NCI-H2227 treated with DMSO at 0.1 percent for 48 hours (cell line): ENCODE measurements around the gene IGLL5.
"Not testable (repeated sequence)": the region's sequence is repeated elsewhere in the genome, so short reads cannot be mapped to it uniquely, and the experiment has no call there.

Experiments used
- DNase-seq: peaks from one replicate; lab custom pipeline; 2025; lab: John Stamatoyannopoulos, UW

Gene IGLL5

DNA sequence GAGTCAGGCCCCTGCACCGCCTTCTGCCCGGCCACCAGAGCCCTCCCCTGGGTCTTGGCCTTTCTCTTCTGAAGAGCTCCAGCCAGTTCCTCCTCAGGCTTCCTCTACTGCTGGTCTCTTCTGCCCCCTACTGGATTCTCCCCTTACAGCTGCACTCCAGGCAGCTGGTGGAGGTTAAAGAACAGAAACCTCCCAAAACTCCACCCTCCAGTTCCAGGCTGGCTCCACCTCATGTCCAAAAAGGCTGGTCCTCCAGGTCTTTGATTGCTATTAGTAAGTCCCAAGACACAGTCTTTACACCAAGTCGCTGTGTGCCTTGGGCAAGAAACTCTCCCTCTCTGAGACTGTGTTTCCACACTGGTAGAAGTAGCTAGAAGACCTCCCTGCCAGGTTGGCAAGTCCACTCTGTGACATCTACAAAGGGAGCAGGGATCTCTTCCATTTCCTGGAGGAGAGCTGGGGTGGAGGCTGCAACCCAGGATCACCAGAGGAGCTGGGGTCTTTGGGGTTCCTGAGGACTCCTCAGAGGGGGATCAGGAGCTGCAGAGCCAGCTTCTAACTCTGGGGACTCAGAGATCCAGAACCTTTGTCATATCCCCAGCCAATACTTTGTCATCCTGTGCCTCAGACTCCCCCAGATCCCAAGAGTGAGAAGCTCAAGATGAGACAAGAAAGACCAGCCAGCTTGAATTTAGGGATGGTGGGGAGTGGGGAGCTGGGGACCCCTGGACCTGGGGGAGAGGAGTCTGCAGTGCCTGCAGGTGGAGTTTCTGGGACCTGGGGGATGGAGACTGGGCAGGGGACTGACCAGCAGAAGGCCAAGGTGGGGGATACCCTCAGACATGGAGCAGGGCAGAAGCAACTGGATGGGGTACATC lies 3.4 kb upstream of the IGLL5 start:
- DNase-seq, result peak; percentile 35

DNA sequence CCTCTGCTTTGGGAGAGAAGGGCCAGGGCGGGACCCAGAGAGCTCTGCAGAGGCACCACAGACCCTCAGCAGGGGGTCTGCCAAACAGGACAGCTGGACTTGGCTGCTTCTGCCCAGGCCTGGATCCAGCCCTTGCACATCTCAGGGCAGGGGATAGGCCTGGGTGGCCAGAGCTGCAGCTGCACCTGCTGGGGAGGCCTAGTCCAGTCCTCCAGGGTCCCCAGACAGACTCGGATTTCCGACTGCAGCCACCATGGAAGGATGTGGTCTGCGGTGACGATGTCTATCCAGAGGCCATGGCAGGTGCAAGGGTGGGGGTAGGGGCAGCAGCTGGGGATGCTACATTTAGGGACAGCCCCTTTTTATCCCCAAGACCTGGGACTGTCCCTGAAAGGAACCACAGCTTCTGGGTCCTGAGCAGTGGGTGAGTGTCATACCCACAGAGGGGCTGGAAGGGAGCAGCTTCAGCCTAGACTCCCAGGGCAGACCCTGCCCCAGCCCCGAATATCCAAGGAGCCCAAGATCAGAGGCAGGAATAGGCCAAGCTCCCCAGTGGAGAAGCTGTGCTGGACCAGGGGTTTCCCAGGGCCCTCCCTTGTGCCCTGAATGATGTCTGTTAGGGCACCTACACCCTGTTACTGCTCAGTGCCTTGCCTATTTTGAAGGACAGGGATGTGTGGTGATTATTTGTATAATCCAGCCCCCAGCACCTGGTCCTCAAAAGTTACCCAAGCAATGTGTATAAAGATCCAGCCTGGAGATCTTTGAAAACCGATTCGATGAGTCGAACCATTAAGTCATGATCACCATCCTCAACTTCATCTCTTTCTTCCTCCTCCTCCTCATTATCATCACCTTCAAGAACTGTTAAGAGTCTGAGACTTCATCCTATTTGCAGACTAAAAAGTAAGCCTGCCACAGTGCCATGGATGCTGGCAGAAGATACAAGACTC lies 2.5 kb upstream of the IGLL5 start:
- no peak for DNase-seq

DNA sequence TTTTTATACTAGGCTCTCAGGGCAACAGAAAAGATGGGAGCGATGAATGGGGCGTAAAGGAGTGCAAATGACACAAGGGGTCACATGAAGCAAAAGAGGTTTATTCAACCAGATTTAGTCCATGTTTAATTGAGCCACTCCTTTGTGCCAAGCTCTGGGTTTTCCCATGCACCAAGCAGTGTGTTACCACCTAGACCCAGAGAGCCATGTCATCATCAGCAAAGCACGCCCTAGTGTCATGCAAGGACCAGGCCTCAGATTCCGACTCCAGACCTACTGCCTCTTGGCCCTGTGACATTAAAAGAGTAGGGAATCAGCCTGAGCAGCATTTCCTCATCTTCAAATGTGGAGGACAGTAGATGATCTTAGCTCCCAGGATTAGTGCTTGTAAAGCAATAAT lies 1.1 kb upstream of the IGLL5 start:
- no peak for DNase-seq

DNA sequence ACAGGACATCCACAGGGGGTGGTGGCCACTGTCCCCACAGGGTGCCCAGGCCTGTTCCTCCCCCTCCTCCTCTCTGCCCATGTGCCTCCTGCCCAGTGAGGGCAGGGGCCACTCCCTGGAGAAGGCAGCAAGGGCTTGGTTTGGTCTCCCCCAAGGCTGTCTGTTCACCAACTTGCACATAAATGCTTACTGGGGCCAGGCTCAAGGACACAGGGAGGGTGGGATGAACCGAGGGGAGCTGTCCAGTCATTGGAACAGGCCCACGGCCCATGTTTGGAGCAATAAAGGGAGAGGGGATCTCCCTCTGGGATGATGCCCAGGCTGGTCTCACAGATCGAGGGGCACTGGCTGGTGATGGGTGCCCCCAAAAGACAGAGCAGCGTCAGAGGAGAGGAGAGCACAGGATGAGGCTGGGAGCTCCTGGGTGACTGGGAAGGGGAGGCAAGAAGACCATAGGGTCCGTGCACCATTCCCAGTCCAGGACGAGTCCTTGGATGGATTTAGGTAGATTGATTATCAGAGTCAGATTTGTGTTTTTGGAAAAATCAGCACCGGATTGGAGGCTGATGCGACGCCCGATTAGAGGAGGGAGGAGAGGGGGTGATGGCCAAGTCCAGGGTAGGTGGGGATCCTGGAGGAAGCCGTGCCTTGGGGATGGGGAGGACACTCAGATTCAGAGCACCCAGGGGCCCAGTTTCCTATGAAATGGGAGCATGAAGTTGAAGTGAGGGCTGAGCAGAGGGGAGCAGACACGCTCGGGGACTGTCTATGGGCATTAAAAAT lies 1.1 kb downstream of the IGLL5 start:
- no peak for DNase-seq

DNA sequence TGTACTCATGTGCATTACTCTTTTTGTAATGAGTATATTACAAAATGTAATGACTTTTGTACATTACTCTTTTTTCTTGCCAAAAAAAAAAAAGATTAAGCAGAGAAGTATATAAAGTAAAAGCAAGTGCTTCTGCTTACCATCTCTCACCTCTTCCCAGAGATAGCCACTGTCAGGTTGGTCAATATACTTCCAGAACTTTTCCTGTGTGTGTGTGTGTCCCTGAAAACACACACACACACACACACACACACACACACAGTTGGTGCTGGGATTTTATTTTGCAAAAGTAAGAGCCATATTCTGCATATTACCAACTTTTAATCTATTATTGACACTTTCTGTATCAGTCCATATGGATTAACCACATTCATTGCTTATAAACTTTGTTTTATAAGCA lies 2.5 kb downstream of the IGLL5 start:
- DNase-seq, result no peak

DNA sequence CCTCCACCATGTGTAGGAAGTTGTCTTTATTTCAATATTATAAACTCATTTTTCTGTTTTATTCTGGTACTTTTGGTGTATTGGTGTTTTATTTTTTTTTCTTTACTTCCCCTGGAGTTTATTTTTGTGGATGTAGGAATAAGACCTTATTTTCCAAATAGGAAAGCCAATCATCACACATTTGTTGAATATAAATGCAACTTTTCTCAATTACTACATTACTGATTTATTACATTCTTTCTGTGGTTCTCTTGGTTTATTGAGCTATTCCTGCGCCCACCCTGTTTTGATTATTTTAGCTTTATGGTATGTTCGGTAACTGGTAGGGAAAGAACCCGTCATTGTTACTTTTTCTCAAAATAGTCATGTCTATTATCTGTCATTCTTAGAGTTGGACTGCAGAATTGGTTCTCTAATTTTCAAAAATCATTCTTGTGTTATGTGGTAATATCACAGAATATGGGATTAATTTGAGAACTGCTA lies 3.6 kb downstream of the IGLL5 start:
- no peak for DNase-seq

DNA sequence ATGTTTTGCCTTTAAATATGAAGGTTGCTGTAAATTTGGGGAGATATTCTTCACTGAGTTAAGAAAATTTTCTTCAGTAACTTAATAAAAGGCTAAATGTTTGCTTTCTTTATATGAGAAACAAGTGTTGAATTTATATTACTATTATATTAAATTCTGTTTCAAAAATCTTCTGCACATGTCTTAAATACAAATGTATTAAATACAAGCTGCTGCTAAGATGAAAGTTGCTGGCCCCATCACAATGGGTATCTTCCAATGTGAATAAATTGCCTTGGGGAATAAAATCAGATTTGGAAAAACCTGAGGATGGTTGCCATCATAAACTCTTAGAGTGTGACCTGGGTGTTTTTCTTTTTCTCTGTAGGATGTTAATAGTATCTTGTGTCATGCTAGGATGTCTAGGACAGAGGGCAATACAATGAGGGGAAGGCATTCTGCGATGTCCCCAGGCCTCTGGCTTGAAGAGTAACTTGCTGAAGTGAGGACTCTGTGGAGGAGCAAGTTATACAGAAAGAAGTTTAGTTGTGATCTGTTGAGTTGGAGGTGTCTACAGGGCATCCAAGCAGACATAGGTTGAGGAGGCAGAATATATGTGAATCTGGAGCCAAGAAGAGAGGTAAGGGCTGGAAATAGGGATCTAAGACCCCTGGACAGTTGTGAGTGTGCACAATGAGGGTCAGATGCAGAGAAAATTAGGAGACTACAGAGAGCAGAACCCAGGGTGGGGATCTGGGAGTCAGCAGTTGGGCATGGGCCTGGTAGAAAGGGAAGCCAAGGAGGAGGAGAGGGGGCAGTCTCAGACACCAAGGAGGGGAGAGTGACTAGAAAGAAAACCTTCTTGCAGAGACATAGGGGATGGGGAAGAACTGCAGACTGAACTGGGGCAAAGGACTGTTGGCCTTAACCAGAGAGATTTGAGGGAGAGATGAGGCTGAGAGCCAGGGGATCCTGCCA lies 4.8 kb downstream of the IGLL5 start:
- DNase-seq, result no peak

DNA sequence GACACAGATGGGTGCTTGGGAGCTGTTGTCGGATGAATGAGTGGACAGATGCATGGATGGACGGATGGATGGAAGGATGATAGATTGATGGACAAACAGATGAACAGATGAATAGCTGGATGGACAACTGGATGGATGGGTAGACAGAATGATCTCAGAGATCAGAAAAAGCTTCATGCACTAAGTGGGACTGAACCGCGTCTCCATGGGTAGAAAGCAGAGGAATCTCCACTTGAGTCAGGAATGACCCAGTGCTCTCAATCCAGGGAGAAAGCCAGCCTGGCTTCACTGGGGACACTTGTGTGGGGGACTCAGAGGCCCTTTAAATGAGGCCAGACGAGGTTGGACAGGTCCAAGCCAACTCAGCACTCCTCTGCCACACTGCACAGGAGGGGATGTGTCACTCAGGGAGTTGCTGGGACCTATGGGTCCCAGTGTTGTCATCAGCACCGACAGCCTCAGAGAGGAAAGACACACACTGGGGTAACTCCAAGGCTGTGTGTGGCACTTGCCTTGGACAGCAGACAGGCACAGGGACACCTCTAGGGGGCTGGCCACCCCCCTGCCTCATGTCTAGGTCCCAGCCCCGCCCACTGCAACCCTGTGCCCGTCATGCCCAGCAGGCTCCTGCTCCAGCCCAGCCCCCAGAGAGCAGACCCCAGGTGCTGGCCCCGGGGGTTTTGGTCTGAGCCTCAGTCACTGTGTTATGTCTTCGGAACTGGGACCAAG lies 5.6 kb downstream of the IGLL5 start:
- no peak for DNase-seq

DNA sequence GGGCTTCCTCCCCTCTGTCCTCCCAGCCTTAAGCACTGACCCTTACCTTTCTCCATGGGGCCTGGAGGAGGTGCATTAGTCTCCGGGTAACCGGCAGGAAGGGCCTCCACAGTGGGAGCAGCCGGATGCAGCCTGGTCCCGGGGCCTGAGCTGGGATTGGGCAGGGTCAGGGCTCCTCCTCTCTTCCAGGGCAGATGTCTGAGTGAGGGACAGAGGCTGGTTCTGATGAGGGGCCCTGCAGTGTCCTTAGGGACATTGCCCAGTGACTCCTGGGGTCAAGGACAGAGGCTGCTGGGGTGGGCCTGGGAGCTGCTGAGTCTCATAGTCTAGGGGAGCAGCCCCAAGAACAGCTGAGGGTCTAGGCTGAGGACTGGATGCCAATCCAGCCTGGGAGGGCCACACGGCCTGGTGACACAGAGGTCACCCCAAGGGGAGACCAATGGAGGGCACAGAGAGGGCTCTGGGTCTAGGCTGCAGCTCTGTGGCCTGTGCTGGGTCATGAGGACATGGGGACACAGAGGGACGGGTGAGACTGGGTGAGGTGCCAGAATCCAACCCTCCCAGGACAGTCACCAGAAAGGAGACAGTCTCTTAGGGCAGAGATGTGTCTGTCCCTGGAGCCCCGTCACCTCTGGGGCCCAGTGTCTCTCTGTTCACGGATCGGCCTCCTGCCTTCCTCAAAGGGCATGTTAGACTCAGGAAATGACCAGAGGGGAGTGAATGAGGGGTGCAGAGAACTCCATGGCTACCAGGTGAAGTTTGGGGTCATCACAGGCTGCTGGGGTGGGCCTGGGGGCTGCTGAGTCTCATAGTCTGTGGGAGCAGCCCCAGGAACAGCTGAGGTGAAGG lies 6.5 kb downstream of the IGLL5 start:
- DNase-seq, result no peak

DNA sequence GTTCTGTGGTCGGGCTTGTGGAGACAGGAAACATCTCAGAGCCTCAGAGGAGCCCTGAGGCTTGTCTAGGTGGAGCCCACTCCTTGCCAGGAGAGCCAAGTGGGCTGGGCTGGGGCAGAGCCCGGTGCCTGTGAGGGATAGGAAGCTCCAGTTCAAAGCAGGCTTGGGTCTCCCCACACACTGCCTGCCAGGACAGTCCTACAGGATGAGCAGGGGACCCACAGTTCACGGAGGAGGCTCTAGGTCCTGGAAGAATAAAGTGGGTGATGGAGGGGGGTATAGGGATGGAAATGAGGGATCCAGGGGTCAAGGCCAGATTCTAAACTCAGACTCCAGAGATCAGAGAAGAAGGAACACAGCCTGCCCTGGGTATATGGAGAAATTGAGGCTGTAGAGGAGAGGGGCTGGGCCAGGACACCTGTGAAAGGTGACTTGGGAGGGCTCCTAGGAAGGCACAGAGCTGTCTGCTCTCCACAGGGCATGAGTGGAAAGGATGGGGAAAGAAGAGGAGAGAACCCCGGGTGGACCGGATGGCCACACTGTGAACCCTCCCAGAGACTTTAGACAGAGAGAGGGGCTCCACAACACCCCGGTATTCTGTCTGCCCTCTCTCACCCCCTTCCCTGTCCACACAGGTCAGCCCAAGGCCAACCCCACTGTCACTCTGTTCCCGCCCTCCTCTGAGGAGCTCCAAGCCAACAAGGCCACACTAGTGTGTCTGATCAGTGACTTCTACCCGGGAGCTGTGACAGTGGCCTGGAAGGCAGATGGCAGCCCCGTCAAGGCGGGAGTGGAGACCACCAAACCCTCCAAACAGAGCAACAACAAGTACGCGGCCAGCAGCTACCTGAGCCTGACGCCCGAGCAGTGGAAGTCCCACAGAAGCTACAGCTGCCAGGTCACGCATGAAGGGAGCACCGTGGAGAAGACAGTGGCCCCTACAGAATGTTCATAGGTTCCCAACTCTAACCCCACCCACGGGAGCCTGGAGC lies 7.4 kb downstream of the IGLL5 start:
- DNase-seq, result no peak

DNA sequence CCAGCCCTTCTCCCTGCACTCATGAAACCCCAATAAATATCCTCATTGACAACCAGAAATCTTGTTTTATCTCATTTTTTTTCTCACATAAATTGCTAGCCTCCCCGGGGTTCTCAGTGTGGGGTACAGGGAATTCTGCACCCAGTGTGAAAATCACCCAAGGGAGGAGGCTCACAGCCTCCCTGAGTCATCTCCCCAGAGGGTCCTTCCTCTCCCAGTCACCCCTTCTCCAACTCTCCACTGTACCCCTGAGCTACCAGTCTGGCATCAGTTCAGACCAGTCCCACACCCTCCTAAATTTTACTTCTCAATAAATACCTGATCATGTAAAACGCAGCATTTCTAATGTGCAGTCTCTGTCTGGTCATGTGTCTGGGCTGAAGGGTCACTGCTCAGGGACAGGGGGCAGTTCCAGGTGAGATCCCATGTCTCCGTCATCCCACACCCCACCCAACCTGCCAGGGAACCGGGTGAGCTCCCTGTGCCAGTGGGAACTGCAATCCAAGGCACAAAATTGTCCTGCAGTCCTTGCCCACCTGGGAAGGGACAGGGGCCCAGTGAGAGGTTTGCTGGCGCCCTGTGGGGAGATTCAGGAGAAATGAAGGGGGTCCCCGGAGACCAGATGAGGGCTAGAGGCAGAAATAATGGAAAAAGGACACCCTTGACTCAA lies 8.3 kb downstream of the IGLL5 start:
- DNase-seq, result no peak

DNA sequence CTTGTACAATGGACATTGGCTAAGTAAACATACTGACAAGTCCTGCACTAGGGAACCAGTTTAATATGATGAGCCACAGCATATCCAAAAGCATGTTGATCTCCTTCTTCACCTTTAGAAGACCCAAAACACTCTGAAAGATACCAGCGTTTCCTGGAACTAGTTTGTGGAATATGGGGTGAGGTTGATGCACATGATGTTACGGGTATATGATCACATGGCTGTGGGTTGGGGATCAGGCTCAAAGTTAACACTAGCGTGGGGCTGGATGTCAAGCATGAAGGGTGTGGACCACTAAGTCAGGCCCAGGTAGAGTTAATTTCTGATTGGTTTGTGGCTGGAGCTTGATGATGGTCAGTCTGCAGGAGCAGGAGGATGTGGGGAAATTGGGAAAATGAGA lies 9.0 kb downstream of the IGLL5 start:
- DNase-seq, result no peak

DNA sequence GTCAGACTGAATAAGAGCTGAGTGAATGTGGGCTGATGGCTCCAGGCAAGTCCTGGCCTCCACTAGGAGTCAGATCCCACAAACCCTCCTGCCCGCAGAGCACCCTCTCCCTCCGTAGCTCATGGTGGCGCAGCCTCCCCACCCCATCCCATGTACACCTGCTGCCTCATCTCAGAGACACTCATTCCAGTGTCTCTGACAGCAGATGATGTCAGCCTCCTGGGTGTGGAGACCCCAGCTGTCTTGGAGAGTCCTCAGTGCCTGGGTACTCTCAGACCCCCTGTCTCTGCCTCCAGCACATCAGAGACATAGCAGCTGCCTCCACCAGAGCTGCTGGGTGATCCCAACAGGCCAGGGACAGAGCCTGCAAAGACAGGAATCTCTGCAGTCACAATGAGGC lies 9.5 kb downstream of the IGLL5 start:
- no peak for DNase-seq

DNA sequence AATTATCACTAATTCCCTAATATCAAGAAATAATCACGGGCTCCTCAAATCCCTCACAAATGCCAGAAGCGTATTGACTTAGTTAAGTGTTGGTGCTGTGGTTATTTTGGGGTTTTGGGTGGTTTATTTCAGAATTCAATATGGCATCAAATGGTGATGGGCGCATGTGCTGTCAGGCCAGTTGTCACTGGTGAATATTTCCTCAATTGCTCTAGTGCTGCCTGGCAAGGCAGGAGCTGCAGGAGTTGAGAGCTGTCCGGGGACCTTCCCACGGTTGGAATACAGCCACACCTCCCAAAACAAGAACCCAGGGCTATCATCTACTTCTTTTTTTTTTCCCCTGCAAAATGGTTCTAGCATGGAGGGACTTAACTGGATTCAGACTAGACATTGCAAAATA lies 10.3 kb downstream of the IGLL5 start:
- DNase-seq, result no peak

DNA sequence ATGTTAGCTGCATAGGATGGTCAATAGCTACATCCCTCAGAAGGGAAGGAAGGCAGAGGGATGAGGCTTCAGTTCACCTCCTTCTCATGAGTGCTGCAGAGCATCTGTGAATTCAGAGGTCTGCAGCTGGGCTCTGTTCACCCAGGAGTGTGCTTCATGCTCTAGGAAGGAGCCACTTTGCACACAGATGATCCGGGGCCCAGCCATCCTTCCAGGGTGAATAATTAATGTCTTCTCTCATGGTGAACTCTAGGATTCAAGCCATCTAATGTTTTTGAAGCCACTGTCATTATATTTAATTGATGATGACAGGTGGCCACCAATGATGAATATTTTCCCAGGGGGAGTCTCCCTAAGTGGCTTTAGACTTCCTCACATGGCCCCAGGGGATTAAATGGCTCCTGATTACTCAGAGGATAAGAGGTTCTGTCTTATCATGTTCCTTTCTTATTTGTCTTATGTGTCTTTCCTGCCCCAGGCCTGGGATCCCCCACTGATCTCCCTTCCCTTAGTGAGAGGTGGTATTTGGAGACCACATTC lies 10.9 kb downstream of the IGLL5 start:
- DNase-seq, result not testable (repeated sequence)

DNA sequence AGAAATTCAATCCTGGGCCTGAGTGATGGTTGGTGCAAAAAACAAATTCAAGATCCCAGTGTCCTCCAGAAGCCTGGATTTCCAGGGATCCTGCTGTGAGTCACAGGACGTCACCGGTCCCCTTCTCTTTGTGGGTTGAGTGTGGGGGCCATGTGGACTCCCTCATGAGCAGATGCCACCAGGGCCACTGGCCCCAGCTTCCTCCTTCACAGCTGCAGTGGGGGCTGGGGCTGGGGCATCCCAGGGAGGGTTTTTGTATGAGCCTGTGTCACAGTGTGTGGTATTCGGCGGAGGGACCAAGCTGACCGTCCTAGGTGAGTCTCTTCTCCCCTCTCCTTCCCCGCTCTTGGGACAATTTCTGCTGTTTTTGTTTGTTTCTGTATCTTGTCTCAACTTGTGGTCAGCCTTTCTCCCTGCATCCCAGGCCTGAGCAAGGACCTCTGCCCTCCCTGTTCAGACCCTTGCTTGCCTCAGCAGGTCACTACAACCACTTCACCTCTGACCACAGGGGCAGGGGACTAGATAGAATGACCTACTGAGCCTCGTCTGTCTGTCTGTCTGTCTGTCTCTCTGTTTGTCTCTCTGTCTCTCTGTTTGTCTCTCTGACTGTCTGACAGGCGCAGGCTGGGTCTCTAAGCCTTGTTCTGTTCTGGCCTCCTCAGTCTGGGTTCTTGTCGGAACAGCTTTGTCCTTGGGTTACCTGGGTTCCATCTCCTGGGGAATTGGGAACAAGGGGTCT lies 11.9 kb downstream of the IGLL5 start:
- not testable (repeated sequence) for DNase-seq
